ENCODE results near the gene SLC13A3.

The SLC13A3 gene

GRCh38 chr20:46602429-46602828, 48.8 kb downstream of the SLC13A3 start:
- DNase-seq: no peak

GRCh38 chr20:46601603-46602122, 49.6 kb downstream of the SLC13A3 start:
- DNase-seq: no peak

GRCh38 chr20:46600286-46600752, 50.9 kb downstream of the SLC13A3 start:
- DNase-seq: no peak

- DNase-seq: no peak
Measured at GRCh38 chr20:46599227-46599987, 51.9 kb downstream of the SLC13A3 start.

GRCh38 chr20:46595933-46596332, 55.3 kb downstream of the SLC13A3 start:
- no peak for DNase-seq

GRCh38 chr20:46594725-46595124, 56.5 kb downstream of the SLC13A3 start:
- no peak for DNase-seq

GRCh38 chr20:46592580-46593362, 58.5 kb downstream of the SLC13A3 start:
- DNase-seq: no peak

- no peak for DNase-seq
Measured at GRCh38 chr20:46590443-46590842, 60.8 kb downstream of the SLC13A3 start.

GRCh38 chr20:46588532-46589511, 62.4 kb downstream of the SLC13A3 start:
- DNase-seq: no peak

- no peak for DNase-seq
Measured at GRCh38 chr20:46587986-46588385, 63.3 kb downstream of the SLC13A3 start.

GRCh38 chr20:46586724-46587123, 64.5 kb downstream of the SLC13A3 start:
- DNase-seq: no peak

GRCh38 chr20:46584508-46584907, 66.8 kb downstream of the SLC13A3 start:
- DNase-seq: no peak

GRCh38 chr20:46583411-46584214, 67.6 kb downstream of the SLC13A3 start:
- no peak for DNase-seq

GRCh38 chr20:46582648-46583047, 68.6 kb downstream of the SLC13A3 start:
- DNase-seq: no peak

- no peak for DNase-seq
Measured at GRCh38 chr20:46581391-46581790, 69.9 kb downstream of the SLC13A3 start.

GRCh38 chr20:46580613-46581205, 70.5 kb downstream of the SLC13A3 start:
- DNase-seq: no peak

- no peak for DNase-seq
Measured at GRCh38 chr20:46578745-46579144, 72.5 kb downstream of the SLC13A3 start.

GRCh38 chr20:46576774-46577395, 74.4 kb downstream of the SLC13A3 start:
- no peak for DNase-seq

GRCh38 chr20:46575937-46576461, 75.3 kb downstream of the SLC13A3 start:
- DNase-seq: no peak

GRCh38 chr20:46575394-46575793, 75.9 kb downstream of the SLC13A3 start:
- DNase-seq: no peak

Measured in DMS 273 treated with DMSO at 0.1 percent for 48 hours (cell line).